HEK293 (cell line): ENCODE data around the gene AIRE.
A peak's percentile ranks its signal among the peaks of the same experiment; 100 is the strongest.

ENCODE experiments used
- CTCF ChIA-PET: fragments of 350-600 bp; formaldehyde crosslinking; extraction: SDS; loops from one replicate; lab custom pipeline; 2021; ENCODE audit warnings: antibody characterized with exemption; lab: Yijun Ruan, JAX
- POLR2A ChIA-PET: fragments of 300-600 bp; formaldehyde crosslinking; extraction: SDS; loops from one replicate; lab custom pipeline; 2020; ENCODE audit warnings: antibody characterized with exemption, inconsistent platforms; lab: Yijun Ruan, JAX
- H3K27ac ChIP-seq: fragments of 200-500 bp; sonication (Bioruptor generic); 2 replicates; pipeline ENCODE4 v1.5.1; 2014; ENCODE audit warnings: low read depth, low read length, control low read depth, inconsistent platforms; ENCODE audit errors: extremely low read depth
- H3K36me3 ChIP-seq, 2 experiments: fragments of 200-500 bp in 1 of 2; sonication (Bioruptor generic) in 1 of 2; 1 replicate in 1 of 2; 2 replicates in 1 of 2; pipeline ENCODE4 v1.5.1; 2014 to 2017; ENCODE audit warnings: inconsistent platforms in 2 of 2, low read length in 2 of 2; ENCODE audit not compliant: control insufficient read depth in 2 of 2, insufficient read depth in 1 of 2
- H3K4me1 ChIP-seq: fragments of 200-500 bp; sonication (Bioruptor generic); 2 replicates; pipeline ENCODE4 v1.5.1; 2014; ENCODE audit warnings: mild to moderate bottlenecking, low read length, inconsistent platforms; ENCODE audit not compliant: control insufficient read depth, insufficient read depth
- H3K4me3 ChIP-seq: 2 replicates; pipeline ENCODE4 v1.5.1; 2011; ENCODE audit warnings: low read depth, mild to moderate bottlenecking, control low read depth, low read length, moderate library complexity
- H3K9me3 ChIP-seq: fragments of 200-500 bp; sonication (Bioruptor generic); 2 replicates; pipeline ENCODE4 v1.5.1; 2014; ENCODE audit warnings: low read depth, low read length, inconsistent platforms; ENCODE audit not compliant: control insufficient read depth, insufficient read depth
- EGR2 ChIP-seq: fragments of 450-650 bp; formaldehyde crosslinking; IDR thresholded peaks from 2 replicates; pipeline ENCODE4 v1.5.1; 2016; ENCODE audit warnings: low read depth, missing biosample characterization, missing genetic modification characterization
- GLIS1 ChIP-seq: fragments of 450-650 bp; formaldehyde crosslinking; IDR thresholded peaks from 2 replicates; pipeline ENCODE4 v1.5.1; 2016; ENCODE audit warnings: missing biosample characterization, missing genetic modification characterization
- SCRT1 ChIP-seq: fragments of 450-650 bp; formaldehyde crosslinking; IDR thresholded peaks from 2 replicates; pipeline ENCODE4 v1.5.1; 2016; ENCODE audit warnings: missing biosample characterization, missing genetic modification characterization, borderline replicate concordance
- ZFHX2 ChIP-seq: fragments of 450-650 bp; formaldehyde crosslinking; conservative IDR thresholded peaks from 2 replicates; pipeline ENCODE4 v1.5.1; 2016; ENCODE audit warnings: missing biosample characterization, missing genetic modification characterization
- ZIC2 ChIP-seq: fragments of 450-650 bp; formaldehyde crosslinking; IDR thresholded peaks from 2 replicates; pipeline ENCODE4 v1.5.1; 2016; ENCODE audit warnings: missing biosample characterization, missing genetic modification characterization
- ZNF184 ChIP-seq: fragments of 450-650 bp; IDR thresholded peaks from 2 replicates; pipeline ENCODE4 v1.5.1; 2018; ENCODE audit warnings: missing biosample characterization, mild to moderate bottlenecking, missing genetic modification characterization
- ZNF19 ChIP-seq: fragments of 450-650 bp; formaldehyde crosslinking; IDR thresholded peaks from 2 replicates; pipeline ENCODE4; 2016; ENCODE audit warnings: missing biosample characterization, missing genetic modification characterization, low read depth
- ZNF24 ChIP-seq: fragments of 450-650 bp; formaldehyde crosslinking; IDR thresholded peaks from 2 replicates; pipeline ENCODE4 v1.5.1; 2016; ENCODE audit warnings: missing biosample characterization, missing genetic modification characterization
- ZNF521 ChIP-seq: fragments of 450-650 bp; formaldehyde crosslinking; IDR thresholded peaks from 2 replicates; pipeline ENCODE4 v1.5.1; 2017; ENCODE audit warnings: missing biosample characterization, mild to moderate bottlenecking, missing genetic modification characterization
- ZNF596 ChIP-seq: fragments of 450-650 bp; IDR thresholded peaks from 2 replicates; pipeline ENCODE4 v1.5.0; 2018; ENCODE audit warnings: missing biosample characterization, mild to moderate bottlenecking, missing genetic modification characterization, moderate library complexity
- ZNF664 ChIP-seq: fragments of 450-650 bp; formaldehyde crosslinking; IDR thresholded peaks from 2 replicates; pipeline ENCODE4 v1.5.1; 2016; ENCODE audit warnings: missing biosample characterization, missing genetic modification characterization
- ZNF76 ChIP-seq: fragments of 450-650 bp; formaldehyde crosslinking; IDR thresholded peaks from 2 replicates; pipeline ENCODE4; 2016; ENCODE audit warnings: low read depth, missing biosample characterization, missing genetic modification characterization, borderline replicate concordance
- ZNF785 ChIP-seq: fragments of 450-650 bp; formaldehyde crosslinking; IDR thresholded peaks from 2 replicates; pipeline ENCODE4 v1.5.1; 2016; ENCODE audit warnings: missing biosample characterization, missing genetic modification characterization
- TF ChIP-seq, protein P1 (sequence below): fragments of 450-650 bp; formaldehyde crosslinking; IDR thresholded peaks from 2 replicates; pipeline ENCODE4 v1.5.1; 2016; ENCODE audit warnings: missing biosample characterization, missing genetic modification characterization, low read depth
- TF ChIP-seq, protein P2 (sequence below): fragments of 450-650 bp; formaldehyde crosslinking; IDR thresholded peaks from 2 replicates; pipeline ENCODE4 v1.5.1; 2016; ENCODE audit warnings: missing biosample characterization, missing genetic modification characterization
- TF ChIP-seq, protein P3 (sequence below): fragments of 450-650 bp; IDR thresholded peaks from 2 replicates; pipeline ENCODE4 v1.5.1; 2018; ENCODE audit warnings: missing biosample characterization, mild to moderate bottlenecking, missing genetic modification characterization
- TF ChIP-seq, protein P4 (sequence below): fragments of 450-650 bp; formaldehyde crosslinking; IDR thresholded peaks from 2 replicates; pipeline ENCODE4 v1.5.1; 2016; ENCODE audit warnings: missing biosample characterization, missing genetic modification characterization
- TF ChIP-seq, protein P5 (sequence below): fragments of 450-650 bp; formaldehyde crosslinking; IDR thresholded peaks from 2 replicates; pipeline ENCODE4 v1.5.1; 2016; ENCODE audit warnings: missing biosample characterization, missing genetic modification characterization, borderline replicate concordance

Gene AIRE

DNA sequence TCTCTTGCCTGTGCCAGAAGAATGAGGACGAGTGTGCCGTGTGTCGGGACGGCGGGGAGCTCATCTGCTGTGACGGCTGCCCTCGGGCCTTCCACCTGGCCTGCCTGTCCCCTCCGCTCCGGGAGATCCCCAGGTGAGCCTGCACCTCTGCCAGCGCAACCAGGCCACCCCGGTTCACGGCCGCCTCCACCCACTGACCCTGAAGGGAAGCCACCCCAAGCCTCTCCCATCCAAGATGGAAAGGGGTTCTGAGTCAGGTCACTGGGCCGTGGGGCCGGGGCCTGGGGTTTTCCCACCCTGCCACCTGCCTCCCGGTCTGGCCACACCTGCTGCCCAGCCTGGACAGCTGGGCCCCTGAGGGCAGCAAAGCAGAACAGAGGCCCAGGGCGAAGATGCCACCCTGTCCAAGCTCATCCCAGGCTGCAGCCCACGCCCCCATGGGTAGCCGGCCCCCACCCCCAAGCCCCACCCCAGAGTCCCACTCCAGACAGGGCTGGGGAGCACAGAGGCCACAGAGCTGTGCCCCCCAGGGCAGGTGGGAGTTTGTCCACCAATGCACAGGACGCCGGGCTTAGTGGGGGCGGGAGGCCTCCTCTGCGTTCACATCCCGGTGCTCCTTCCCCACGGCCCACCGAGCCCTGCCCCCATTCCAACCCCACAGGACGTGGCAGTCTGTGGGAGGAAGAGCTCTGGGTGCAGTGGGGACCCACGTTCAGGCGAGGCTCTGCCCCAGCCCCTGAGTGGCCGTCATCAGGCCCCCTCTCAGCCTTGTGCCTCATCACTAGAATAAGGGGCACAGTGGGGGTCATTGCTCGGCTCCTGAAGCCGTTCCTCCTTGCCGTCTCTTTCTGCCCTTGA, 5.6 kb downstream of the AIRE start:
- TF ChIP-seq, protein P1, sequence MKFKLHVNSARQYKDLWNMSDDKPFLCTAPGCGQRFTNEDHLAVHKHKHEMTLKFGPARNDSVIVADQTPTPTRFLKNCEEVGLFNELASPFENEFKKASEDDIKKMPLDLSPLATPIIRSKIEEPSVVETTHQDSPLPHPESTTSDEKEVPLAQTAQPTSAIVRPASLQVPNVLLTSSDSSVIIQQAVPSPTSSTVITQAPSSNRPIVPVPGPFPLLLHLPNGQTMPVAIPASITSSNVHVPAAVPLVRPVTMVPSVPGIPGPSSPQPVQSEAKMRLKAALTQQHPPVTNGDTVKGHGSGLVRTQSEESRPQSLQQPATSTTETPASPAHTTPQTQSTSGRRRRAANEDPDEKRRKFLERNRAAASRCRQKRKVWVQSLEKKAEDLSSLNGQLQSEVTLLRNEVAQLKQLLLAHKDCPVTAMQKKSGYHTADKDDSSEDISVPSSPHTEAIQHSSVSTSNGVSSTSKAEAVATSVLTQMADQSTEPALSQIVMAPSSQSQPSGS, result no peak
- TF ChIP-seq, protein P2, sequence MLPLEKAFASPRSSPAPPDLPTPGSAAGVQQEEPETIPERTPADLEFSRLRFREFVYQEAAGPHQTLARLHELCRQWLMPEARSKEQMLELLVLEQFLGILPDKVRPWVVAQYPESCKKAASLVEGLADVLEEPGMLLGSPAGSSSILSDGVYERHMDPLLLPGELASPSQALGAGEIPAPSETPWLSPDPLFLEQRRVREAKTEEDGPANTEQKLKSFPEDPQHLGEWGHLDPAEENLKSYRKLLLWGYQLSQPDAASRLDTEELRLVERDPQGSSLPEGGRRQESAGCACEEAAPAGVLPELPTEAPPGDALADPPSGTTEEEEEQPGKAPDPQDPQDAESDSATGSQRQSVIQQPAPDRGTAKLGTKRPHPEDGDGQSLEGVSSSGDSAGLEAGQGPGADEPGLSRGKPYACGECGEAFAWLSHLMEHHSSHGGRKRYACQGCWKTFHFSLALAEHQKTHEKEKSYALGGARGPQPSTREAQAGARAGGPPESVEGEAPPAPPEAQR, result no peak
- TF ChIP-seq EGR2 (peak; percentile 49), GLIS1 (tag by site-specific recombination) (no peak), ZFHX2 (tag by site-specific recombination) (peak; percentile 40)
- TF ChIP-seq, protein P3, sequence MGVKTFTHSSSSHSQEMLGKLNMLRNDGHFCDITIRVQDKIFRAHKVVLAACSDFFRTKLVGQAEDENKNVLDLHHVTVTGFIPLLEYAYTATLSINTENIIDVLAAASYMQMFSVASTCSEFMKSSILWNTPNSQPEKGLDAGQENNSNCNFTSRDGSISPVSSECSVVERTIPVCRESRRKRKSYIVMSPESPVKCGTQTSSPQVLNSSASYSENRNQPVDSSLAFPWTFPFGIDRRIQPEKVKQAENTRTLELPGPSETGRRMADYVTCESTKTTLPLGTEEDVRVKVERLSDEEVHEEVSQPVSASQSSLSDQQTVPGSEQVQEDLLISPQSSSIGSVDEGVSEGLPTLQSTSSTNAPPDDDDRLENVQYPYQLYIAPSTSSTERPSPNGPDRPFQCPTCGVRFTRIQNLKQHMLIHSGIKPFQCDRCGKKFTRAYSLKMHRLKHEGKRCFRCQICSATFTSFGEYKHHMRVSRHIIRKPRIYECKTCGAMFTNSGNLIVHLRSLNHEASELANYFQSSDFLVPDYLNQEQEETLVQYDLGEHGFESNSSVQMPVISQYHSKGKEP (tag by site-specific recombination), result no peak

DNA sequence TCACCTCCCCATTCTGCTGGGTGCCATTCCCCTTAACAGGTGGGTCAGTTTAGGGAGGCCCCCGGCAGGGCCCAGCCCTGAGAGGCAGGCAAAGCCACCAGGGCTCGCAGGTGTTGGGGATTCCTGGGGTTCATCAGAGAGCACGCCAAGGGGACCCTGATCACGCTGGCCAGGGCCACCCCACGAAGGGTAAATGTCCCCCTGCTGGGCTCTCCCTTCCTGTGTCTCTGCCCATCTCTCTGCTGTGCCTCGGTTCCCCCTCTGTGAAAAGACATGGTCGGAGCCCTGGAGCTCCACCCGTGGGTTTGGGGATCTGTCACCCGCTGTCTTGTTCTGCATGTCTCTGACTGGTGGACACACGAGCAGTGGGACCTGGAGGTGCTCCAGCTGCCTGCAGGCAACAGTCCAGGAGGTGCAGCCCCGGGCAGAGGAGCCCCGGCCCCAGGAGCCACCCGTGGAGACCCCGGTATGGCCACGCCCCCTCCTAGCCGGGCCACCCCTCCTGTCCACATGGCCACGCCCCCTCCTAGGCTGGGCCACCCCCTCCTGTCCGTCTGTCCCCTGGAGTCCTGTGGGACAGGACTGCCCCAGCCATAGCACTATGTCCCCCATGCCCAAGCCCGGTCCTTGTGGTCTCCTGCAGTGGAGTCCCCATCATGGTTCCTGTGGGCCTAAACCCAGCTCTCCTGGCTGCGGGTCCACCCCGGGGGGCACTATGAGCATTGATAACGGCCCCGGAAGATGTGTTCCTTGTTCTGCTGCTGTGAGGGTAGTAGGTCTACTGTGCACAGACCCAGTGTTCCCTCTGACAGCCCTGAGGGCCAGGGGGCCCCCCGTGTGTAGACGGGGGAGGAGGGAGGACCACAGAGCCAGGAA, 6.5 kb downstream of the AIRE start:
- no peaks in the 10 kb centered on the region for H3K36me3 ChIP-seq
- H3K9me3 ChIP-seq, result no peaks in the 10 kb centered on the region
- no peaks in the 10 kb centered on the region for H3K4me1 ChIP-seq
- ChIA-PET CTCF (no interaction called here), POLR2A (no interaction called here)
- H3K4me3 ChIP-seq, result no peak overlapping the region
- H3K27ac ChIP-seq, result no peak overlapping the region
- peak; percentile 84 for TF ChIP-seq ZIC2 (tag by site-specific recombination)
- TF ChIP-seq, protein P4, sequence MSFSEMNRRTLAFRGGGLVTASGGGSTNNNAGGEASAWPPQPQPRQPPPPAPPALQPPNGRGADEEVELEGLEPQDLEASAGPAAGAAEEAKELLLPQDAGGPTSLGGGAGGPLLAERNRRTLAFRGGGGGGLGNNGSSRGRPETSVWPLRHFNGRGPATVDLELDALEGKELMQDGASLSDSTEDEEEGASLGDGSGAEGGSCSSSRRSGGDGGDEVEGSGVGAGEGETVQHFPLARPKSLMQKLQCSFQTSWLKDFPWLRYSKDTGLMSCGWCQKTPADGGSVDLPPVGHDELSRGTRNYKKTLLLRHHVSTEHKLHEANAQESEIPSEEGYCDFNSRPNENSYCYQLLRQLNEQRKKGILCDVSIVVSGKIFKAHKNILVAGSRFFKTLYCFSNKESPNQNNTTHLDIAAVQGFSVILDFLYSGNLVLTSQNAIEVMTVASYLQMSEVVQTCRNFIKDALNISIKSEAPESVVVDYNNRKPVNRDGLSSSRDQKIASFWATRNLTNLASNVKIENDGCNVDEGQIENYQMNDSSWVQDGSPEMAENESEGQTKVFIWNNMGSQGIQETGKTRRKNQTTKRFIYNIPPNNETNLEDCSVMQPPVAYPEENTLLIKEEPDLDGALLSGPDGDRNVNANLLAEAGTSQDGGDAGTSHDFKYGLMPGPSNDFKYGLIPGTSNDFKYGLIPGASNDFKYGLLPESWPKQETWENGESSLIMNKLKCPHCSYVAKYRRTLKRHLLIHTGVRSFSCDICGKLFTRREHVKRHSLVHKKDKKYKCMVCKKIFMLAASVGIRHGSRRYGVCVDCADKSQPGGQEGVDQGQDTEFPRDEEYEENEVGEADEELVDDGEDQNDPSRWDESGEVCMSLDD (tag by site-specific recombination), result no peak; the same call in 1 of the 2 replicates
- no peak for TF ChIP-seq ZNF19 (tag by site-specific recombination)
- TF ChIP-seq, protein P5, sequence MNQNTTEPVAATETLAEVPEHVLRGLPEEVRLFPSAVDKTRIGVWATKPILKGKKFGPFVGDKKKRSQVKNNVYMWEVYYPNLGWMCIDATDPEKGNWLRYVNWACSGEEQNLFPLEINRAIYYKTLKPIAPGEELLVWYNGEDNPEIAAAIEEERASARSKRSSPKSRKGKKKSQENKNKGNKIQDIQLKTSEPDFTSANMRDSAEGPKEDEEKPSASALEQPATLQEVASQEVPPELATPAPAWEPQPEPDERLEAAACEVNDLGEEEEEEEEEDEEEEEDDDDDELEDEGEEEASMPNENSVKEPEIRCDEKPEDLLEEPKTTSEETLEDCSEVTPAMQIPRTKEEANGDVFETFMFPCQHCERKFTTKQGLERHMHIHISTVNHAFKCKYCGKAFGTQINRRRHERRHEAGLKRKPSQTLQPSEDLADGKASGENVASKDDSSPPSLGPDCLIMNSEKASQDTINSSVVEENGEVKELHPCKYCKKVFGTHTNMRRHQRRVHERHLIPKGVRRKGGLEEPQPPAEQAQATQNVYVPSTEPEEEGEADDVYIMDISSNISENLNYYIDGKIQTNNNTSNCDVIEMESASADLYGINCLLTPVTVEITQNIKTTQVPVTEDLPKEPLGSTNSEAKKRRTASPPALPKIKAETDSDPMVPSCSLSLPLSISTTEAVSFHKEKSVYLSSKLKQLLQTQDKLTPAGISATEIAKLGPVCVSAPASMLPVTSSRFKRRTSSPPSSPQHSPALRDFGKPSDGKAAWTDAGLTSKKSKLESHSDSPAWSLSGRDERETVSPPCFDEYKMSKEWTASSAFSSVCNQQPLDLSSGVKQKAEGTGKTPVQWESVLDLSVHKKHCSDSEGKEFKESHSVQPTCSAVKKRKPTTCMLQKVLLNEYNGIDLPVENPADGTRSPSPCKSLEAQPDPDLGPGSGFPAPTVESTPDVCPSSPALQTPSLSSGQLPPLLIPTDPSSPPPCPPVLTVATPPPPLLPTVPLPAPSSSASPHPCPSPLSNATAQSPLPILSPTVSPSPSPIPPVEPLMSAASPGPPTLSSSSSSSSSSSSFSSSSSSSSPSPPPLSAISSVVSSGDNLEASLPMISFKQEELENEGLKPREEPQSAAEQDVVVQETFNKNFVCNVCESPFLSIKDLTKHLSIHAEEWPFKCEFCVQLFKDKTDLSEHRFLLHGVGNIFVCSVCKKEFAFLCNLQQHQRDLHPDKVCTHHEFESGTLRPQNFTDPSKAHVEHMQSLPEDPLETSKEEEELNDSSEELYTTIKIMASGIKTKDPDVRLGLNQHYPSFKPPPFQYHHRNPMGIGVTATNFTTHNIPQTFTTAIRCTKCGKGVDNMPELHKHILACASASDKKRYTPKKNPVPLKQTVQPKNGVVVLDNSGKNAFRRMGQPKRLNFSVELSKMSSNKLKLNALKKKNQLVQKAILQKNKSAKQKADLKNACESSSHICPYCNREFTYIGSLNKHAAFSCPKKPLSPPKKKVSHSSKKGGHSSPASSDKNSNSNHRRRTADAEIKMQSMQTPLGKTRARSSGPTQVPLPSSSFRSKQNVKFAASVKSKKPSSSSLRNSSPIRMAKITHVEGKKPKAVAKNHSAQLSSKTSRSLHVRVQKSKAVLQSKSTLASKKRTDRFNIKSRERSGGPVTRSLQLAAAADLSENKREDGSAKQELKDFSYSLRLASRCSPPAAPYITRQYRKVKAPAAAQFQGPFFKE (tag by site-specific recombination), result no peak
- TF ChIP-seq ZNF664, result no peak
- no peak for TF ChIP-seq ZNF24 (tag by site-specific recombination)
- TF ChIP-seq ZNF785 (tag by site-specific recombination), result no peak
- TF ChIP-seq GLIS1 (tag by site-specific recombination), result peak; percentile 96
- no peak for TF ChIP-seq ZNF596 (tag by site-specific recombination)
- TF ChIP-seq ZNF521 (tag by site-specific recombination), result no peak
- TF ChIP-seq ZNF76 (tag by site-specific recombination), result no peak
- no peak for TF ChIP-seq SCRT1 (tag by site-specific recombination)
- TF ChIP-seq ZNF184, result no peak

More for the DNA sequence above, 5.6 kb downstream of the AIRE start:
- ChIA-PET POLR2A (no interaction called here), CTCF (no interaction called here)
- Histone ChIP-seq H3K36me3 (no peaks in the 10 kb centered on the region), H3K27ac (no peak overlapping the region), H3K4me3 (no peak overlapping the region), H3K4me1 (no peaks in the 10 kb centered on the region), H3K9me3 (no peaks in the 10 kb centered on the region)
